Spinal cord (tissue), 10 donors: ENCODE data around the gene RBP5. TPM values are rescaled to one million over a fixed set of nuclear protein-coding genes. Genes with fewer than 3 reads are reported as not detected.

Experiments used
- DNase-seq, 6 donors: peaks; one replicate each; pipeline versions ENCODE4 v3.0.0 to v3.0.0-alpha.2; 2013 to 2015; ENCODE audit warnings: low spot score in 6 of 6, low read depth in 4 of 6
- H3K27ac ChIP-seq: one replicate; pipeline ENCODE4 v1.5.1; 2013; ENCODE audit warnings: low read depth, low read length, control low read depth
- H3K27me3 ChIP-seq: one replicate; pipeline ENCODE4 v1.6.1; 2013; ENCODE audit warnings: low read length; ENCODE audit not compliant: control insufficient read depth, insufficient read depth
- H3K36me3 ChIP-seq: one replicate; pipeline ENCODE4 v1.6.1; 2013; ENCODE audit warnings: low read length; ENCODE audit not compliant: control insufficient read depth, insufficient read depth
- H3K4me1 ChIP-seq: one replicate; pipeline ENCODE4 v1.6.1; 2013; ENCODE audit warnings: low read length; ENCODE audit not compliant: control insufficient read depth, insufficient read depth
- H3K4me3 ChIP-seq: one replicate; pipeline ENCODE4 v1.5.1; 2013; ENCODE audit warnings: low read depth, low read length, control low read depth
- H3K9me3 ChIP-seq: one replicate; pipeline ENCODE4 v1.6.1; 2013; ENCODE audit warnings: low read length; ENCODE audit not compliant: control insufficient read depth, insufficient read depth
- WGBS: methylation state at CpG from one replicate; pipeline ENCODE4 v1.1.5; 2013; ENCODE audit warnings: missing lambda C conversion rate; ENCODE audit not compliant: insufficient coverage; 5-methylcytosine and 5-hydroxymethylcytosine counted together
- polyA plus RNA-seq, 2 donors: library from polyadenylated mRNA; unstranded; fragments of 120-200 nt; gene quantifications; one replicate each; pipeline ENCODE4 v1.2.1, GENCODE V29; 2013; ENCODE audit not compliant: insufficient read length in 2 of 2
- total RNA-seq, 2 donors: library from RNA; depleted of rRNA in 1 of 2; stranded (reverse); fragments of 120-200 nt in 1 of 2; fragments of >200 nt in 1 of 2; gene quantifications; one replicate each; pipeline versions ENCODE4 v1.2.3 to v1.2.4, GENCODE V29; 2013 to 2014
- donor health status: healthy.

The RBP5 gene
- total and polyA plus RNA-seq, 4 donors = 0.20 to 5.1 (median 2.1) TPM

DNA sequence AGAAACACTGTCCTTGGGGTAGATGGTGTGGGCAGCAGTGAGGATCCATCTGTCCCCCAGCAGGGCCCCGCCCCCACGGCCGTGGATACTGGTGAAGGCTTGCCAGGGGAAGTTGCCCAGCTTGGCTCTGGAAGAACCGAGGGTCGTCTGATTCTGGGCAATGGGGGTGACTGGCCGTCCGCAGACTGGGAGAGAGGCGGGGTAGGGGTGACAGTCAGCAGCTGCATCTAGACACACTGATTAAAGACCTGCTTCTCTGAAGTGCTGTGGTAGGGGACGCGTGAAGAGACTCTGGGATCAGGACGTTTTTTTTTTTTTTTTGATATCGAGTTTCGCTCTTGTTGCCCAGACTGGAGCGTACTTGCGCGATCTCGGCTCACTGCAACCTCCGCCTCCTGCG is 31.7 kb downstream of the RBP5 start:
- no peaks in the 10 kb centered on the region for H3K9me3 ChIP-seq
- no peak for DNase-seq
- no peak overlapping the region for H3K27ac ChIP-seq
- no peaks in the 10 kb centered on the region for H3K36me3 ChIP-seq
- 71% methylated on average over 13 of the region's 19 CpGs for WGBS
- H3K4me1 ChIP-seq = peaks cover 9% of the 10 kb centered on the region
- no peaks in the 10 kb centered on the region for H3K27me3 ChIP-seq
- no peak overlapping the region for H3K4me3 ChIP-seq

DNA sequence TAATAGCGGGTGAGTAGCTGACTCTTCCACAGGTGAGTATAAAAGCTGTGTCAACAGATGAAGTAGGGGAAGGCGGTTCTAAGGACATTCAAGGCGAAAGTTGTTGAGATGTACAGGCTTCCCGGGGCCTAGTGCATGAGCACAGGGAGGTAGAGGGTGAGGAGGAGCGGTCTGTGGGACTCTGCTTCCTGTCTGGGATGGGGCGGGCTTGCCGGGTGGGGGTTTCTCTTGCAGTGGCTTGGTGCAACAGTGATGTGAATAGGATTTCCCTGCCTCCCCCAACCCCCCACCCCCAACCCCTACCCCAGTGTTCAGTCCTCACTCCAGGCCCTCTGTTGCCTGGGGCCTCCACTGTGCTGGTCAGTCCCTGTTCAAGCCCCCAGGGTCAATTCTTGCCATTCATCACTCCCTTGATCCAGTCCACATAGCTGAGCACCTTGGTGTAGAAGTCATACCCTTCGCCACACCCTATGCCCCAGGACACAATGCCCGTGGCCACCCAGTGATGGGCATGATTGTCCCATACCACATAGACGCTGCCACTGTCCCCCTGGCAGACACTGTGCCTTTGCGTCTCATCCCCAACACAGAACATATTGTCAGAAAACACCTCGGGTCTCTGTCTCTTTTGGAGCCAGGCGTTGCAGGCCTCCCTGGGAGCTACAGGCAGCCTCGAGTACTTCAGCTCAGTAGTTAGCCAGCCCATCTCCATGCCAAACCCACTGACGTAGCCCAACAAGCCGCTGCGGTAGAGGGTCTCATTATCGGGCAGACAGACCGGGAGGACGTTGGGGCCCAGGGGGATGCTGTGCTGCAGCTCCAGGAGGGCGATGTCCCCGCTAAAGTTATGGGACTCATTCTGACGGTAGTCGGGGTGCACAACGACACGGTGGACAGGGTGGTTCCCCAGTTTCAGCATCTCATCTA is 32.4 kb downstream of the RBP5 start:
- Histone ChIP-seq H3K9me3 (no peaks in the 10 kb centered on the region), H3K4me3 (no peak overlapping the region), H3K36me3 (no peaks in the 10 kb centered on the region), H3K27me3 (no peaks in the 10 kb centered on the region), H3K27ac (no peak overlapping the region), H3K4me1 (peaks cover 16% of the 10 kb centered on the region)
- DNase-seq = no peak
- 84% methylated on average over 19 of the region's 26 CpGs for WGBS

DNA sequence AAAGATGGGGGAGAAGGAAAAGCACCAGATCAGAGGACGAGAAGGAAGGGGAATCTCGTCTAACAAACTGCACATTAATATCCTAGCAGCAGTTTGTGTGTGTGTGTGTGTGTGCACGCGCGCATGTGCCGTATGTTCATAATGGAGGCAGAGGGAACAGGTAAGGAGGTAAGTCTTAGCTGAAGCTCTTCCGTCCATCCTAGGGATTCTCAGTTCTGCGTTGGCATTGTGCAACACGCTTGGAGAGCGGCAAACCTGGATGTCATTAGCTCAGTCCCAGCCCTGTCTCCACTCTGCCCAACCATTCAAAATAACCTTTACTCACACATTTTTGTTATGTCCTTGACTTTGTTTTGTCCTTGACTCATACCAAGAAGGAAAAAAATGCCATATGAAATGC is 34.8 kb downstream of the RBP5 start:
- Histone ChIP-seq H3K27me3 (no peaks in the 10 kb centered on the region), H3K36me3 (peaks cover 5% of the 10 kb centered on the region), H3K27ac (no peak overlapping the region), H3K9me3 (no peaks in the 10 kb centered on the region), H3K4me3 (no peak overlapping the region), H3K4me1 (peaks cover 21% of the 10 kb centered on the region)
- WGBS = 74% methylated on average over 4 of the region's 10 CpGs
- DNase-seq = no peak

DNA sequence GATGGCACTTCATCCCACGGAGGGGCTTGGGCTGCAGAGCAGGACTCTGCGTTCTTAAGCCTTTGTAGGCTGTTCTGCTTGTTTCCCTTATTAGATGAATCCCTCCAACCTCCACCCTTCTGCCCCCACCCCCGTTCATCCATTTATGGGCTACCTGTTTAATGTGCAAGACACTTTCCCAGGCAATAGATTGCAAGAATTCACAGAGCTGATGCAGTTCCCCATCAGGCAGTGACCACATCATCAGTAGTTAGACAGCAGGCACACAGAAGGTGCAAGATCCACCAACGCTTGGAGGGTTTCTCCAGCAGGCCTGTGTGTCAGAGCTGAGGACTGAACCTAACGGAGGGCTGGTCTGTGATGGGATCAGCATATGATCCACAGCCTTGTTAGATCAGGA is 35.2 kb downstream of the RBP5 start:
- Histone ChIP-seq H3K36me3 (peaks cover 7% of the 10 kb centered on the region), H3K27ac (no peak overlapping the region), H3K4me3 (no peak overlapping the region), H3K27me3 (no peaks in the 10 kb centered on the region), H3K9me3 (no peaks in the 10 kb centered on the region), H3K4me1 (peaks cover 21% of the 10 kb centered on the region)
- WGBS = 72% methylated on average over 4 of the region's 5 CpGs
- no peak for DNase-seq

DNA sequence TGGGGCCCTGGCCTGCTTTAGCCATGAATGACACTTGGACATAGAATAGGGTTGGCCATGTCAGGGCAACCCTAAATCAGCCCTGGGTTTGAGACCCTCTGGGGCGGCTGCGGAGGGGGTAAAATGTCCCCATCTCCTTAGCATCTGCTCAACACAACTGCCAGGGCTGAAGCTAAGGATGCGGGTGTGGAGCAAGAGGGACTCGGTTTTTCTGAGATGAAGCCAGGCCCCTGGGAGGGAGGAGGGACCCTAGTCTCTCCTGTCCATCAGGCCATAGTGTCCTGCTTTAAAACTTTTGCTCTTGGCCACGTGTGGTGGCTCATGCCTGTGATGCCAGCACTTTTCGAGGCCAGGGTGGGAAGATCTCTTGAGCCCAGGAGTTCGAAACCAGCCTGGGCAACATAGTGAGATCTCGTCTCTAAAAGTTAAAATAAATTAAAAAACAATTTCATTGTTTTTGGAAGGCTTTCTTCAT is 35.7 kb downstream of the RBP5 start:
- H3K4me3 ChIP-seq = no peak overlapping the region
- no peak overlapping the region for H3K27ac ChIP-seq
- H3K9me3 ChIP-seq = no peaks in the 10 kb centered on the region
- DNase-seq = no peak
- peaks cover 7% of the 10 kb centered on the region for H3K36me3 ChIP-seq
- no peaks in the 10 kb centered on the region for H3K27me3 ChIP-seq
- H3K4me1 ChIP-seq = peaks cover 21% of the 10 kb centered on the region
- WGBS = 84% methylated on average over 4 of the region's 8 CpGs

DNA sequence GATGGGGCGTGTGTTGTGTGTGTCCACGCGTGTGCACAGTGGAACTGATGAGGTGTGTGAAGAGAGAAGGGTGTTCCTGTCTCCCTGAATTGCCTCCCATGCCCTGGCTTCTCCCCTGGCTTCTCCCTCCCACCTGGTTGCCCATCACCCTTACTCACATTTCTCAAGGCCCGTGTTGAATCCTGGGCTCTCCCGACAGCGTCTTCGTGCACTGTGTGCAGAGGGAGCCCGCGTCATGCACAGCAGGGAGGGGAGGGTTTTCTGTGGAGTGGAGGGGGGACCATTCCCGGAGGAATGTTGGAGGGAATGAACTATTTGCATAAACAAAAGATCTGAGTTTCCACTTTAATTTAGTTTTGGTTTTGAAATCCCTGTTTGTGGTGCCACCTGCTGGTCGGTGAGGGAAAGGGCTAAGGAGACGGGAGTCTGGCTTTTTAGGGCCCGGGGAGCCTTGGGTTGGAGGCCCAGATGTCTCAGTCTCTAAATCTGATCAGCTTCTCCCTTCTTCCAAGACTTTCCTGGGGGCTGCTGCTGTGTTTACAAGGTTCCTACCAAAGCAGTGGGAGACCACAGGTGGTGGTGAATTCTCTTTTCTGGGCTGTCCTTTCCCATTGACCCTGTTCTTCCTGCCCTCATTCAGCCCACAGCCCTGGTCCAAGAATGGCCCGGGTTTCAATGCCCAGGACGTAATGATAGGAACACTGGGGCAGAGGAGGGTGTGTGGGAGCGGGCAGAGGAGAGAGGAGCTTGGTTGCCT is 36.3 kb downstream of the RBP5 start, which contains the start of gene C1R:
Gene C1R (minus strand): TSS at position 217 of the 757 bp plus-strand sequence. CDS start 57 bp downstream, at position 160.
- 31% methylated on average over 10 of the region's 16 CpGs for WGBS
- DNase-seq = peak in 5 of 6 donors; percentile 36 to 87 (median 50)
- H3K4me3 ChIP-seq = peak within 1 kb of the TSS; percentile 60
- peaks cover 21% of the 10 kb centered on the region for H3K4me1 ChIP-seq
- no peak within 1 kb of the TSS for H3K27ac ChIP-seq
- H3K36me3 ChIP-seq = peaks cover 7% of the 10 kb centered on the region
- no peaks in the 10 kb centered on the region for H3K27me3 ChIP-seq
- H3K9me3 ChIP-seq = no peaks in the 10 kb centered on the region

DNA sequence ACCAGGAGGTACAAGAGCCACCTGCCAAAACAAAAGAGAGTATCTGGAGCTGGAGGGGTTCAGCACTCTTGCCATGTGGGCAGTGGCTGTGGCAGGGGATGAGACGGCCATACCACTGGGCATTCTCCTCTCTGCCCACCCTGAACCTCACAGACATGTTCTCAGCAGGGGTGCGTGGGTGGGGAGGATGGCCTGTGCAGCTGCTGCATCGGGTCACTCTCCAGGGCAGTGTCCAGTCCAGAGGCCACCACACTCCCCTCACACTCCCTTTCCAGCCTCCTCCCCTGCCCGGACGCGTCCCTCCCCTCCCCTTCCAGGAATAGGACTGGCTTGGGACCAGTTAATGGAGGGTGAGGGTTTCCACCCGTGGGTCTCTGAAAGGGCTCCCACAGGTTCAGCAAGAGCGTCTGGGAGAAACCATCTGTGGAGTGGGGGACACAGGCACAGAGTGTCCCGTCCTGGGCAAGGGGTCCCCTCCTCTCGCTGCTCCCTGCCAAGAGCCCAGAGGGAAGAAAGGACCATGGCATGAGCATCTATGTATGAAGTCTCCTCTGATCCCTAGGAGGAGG is 36.9 kb downstream of the RBP5 start:
- peak in 1 of 6 donors; percentile 35 for DNase-seq
- H3K4me3 ChIP-seq = peak overlapping the region; percentile 60
- no peaks in the 10 kb centered on the region for H3K9me3 ChIP-seq
- H3K36me3 ChIP-seq = peaks cover 7% of the 10 kb centered on the region
- no peak overlapping the region for H3K27ac ChIP-seq
- H3K27me3 ChIP-seq = no peaks in the 10 kb centered on the region
- WGBS = 43% methylated on average over 4 of the region's 10 CpGs
- H3K4me1 ChIP-seq = peaks cover 21% of the 10 kb centered on the region

DNA sequence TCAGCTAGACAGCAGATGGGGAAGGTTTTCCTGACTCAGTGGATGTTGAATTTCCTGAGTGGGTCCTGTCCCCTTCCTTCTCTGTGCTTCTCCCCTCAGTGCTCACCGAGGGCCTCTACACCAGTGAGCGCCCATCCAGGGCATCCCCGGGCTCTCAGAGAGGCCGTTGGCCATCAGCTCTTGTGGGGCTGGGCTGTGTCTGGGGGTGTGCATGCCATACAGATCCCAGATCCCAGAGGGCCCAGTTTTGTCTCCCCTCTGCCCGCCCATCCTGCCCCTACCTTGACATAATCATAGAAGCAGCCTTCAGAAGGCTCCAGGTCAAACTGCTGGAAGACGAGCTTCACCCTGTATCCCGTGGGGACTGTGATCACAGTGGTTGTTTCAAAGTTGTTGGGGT is 37.5 kb downstream of the RBP5 start:
- no peak overlapping the region for H3K27ac ChIP-seq
- peaks cover 7% of the 10 kb centered on the region for H3K36me3 ChIP-seq
- no peaks in the 10 kb centered on the region for H3K27me3 ChIP-seq
- H3K4me3 ChIP-seq = no peak overlapping the region
- peaks cover 21% of the 10 kb centered on the region for H3K4me1 ChIP-seq
- no peaks in the 10 kb centered on the region for H3K9me3 ChIP-seq
- DNase-seq = no peak
- no CpG with 5 or more reads among the region's 7 CpGs for WGBS

DNA sequence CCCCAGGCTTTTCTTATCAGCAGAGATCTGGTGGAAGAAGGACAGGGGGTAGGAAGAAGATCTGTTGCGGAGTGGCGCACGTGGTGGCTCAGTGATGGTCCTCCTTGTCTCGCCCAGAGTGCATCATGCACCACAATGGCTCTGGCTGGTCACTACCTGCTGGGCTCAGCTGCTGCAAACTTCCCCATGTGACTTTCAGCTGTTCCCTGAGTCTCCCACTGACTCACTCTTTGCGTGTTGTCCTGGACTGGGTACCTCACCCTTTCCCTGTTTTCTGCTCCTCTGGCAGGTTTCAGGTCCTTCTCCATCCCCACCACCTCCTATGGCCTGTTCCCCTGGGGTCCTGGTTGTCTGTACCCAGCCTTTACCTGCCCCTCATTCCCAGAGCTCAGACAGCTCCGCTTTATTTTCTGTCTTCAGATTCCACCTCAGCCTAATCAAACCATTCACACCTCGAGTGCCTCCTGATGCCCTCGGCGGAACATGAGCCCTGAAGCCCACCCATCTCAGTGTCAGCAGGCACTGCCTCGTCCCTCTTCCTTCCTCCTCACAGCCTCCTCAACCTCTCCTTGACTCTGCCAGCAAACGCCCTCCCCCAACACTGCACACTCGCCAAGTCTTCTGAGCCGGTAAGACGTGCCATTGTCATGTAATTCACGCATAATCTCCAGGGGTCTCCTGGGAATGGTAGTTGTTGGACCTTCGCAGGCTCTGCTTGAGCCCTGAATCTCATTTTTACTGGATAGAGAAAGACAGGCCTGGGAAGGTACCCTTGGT is 38.3 kb downstream of the RBP5 start:
- WGBS = 70% methylated on average over 14 of the region's 16 CpGs
- DNase-seq = peak in 1 of 6 donors; percentile 15
- Histone ChIP-seq H3K4me3 (no peak overlapping the region), H3K27me3 (no peaks in the 10 kb centered on the region), H3K36me3 (peaks cover 7% of the 10 kb centered on the region), H3K27ac (no peak overlapping the region), H3K9me3 (no peaks in the 10 kb centered on the region), H3K4me1 (peaks cover 21% of the 10 kb centered on the region)
